HG03342 (cell line): ENCODE results near the gene NDC1.
"Not testable (repeated sequence)": the region's sequence is repeated elsewhere in the genome, so short reads cannot be mapped to it uniquely, and the experiment has no call there.

ENCODE experiments used
- ATAC-seq: cut with Tn5 transposase; IDR thresholded peaks from one replicate; pipeline ENCODE4 v1.9.1; 2021; ENCODE audit warnings: mild to moderate bottlenecking, moderate library complexity; ENCODE audit not compliant: unreplicated experiment

The NDC1 gene

GRCh38 chr1:53833393-53833792, 4.7 kb downstream of the NDC1 start:
- no peak for ATAC-seq

- no peak for ATAC-seq
Measured at GRCh38 chr1:53826367-53826766, 11.7 kb downstream of the NDC1 start.

- no peak for ATAC-seq
Measured at GRCh38 chr1:53825306-53825705, 12.8 kb downstream of the NDC1 start.

DNA sequence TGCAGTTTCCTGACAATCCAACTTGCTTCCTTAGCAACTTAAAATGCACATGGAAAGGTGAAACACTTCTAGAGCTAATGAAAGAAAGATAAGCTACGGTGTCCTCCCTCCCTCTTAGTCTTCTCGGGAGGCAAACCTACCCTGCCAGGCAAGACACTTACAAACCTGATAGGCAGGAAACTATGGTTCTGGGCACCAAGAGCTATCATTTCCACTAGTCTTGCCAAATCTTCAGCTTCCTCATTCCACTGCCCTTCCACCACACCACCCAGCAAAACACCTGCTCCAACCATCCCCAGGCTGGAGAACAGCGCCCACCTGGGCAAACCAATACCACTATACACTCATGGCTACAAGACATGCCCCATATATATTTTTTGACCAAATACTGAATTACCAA, 15.2 kb downstream of the NDC1 start:
- ATAC-seq, result no peak

GRCh38 chr1:53821380-53821779, 16.7 kb downstream of the NDC1 start:
- ATAC-seq, result no peak

DNA sequence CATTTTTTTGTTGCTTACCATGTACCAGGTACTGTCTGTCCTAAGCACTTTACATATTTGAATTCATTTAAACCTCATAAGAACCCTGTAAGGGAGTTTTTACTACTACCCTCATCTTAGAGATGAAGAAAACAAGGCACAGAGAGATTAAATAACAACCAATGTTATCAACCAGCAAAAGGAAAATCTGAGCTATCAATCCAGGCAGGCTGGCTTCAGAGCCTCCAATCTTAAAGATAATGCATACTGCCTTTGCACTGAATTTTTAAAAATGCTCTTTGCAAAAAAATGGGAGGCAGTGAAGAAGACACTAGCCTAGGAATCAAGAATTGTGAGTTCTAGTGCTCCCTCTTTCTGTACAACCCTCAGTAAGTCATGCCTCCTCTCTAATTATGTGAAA, 18.7 kb downstream of the NDC1 start:
- no peak for ATAC-seq

DNA sequence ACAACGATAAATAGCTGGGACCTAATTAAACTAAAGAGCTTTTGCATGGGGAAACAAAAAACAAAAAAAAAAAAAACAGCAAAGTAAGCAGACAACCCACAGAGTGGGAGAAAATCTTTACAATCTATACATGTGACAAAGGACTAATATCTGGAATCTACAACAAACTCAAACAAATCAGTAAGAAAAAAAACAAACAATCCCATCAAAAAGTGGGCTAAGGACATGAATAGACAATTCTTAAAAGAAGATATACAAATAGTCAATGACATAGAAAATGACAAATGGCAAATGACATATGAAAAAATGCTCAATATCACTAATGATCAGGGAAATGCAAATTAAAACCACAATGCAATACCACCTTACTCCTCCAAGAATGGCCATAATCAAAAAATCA, 21.5 kb downstream of the NDC1 start:
- not testable (repeated sequence) for ATAC-seq

DNA sequence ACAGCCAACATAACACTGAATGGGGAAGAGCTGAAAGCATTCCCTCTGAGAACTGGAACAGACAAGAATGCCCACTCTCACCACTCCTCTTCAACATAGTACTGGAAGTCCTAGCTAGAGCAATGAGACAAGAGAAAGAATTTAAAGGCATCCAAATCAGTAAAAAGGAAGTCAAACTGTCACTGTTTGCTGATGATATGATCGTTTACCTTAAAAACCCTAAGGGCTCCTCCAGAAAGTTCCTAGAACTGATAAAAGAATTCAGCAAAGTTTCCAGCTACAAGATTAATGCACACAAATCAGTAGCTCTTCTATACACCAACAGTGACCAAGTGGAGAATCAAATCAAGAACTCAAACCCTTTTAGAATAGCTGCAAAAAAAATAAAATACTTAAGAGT, 22.6 kb downstream of the NDC1 start:
- not testable (repeated sequence) for ATAC-seq

- ATAC-seq, result no peak
Measured at GRCh38 chr1:53811414-53811851, 26.7 kb downstream of the NDC1 start.

DNA sequence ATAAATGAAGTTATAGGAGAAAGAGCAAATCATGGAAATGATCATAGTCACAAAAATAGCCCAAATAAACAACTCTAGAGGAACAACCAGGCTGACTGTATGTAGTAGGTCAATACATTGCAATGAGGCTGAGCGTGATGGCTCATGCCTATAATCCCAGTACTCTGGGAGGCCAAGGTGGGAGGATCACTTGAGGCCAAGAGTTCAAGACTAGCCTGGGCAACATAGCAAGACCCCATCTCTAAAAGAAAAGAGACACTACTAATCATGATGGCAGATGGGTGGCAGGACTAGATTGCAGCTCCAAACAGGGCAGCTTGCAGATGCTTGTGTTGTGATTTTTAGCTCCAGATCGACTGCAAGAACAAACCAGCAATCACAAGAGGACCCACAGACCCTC, 27.6 kb downstream of the NDC1 start:
- ATAC-seq, result no peak

- no peak for ATAC-seq
Measured at GRCh38 chr1:53810007-53810406, 28.1 kb downstream of the NDC1 start.

DNA sequence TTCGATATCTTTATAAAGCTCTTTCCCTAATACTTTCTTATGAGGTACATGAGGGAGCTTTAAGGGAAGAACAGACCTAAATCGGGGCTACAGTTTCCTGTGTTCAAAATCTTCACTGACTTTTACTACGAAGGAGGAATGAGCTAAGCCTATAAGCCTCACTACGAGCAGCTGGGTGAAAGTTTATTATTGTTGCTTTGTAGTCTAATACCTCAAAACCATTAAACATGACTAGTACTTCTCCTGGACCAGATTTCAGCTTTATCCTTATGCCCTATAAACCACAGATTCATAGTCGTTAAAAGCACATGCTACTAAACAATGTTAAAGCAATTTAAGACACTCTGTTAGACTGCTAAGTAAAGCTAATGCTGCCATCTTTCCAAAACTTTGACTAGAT, 30.2 kb downstream of the NDC1 start:
- ATAC-seq, result no peak

DNA sequence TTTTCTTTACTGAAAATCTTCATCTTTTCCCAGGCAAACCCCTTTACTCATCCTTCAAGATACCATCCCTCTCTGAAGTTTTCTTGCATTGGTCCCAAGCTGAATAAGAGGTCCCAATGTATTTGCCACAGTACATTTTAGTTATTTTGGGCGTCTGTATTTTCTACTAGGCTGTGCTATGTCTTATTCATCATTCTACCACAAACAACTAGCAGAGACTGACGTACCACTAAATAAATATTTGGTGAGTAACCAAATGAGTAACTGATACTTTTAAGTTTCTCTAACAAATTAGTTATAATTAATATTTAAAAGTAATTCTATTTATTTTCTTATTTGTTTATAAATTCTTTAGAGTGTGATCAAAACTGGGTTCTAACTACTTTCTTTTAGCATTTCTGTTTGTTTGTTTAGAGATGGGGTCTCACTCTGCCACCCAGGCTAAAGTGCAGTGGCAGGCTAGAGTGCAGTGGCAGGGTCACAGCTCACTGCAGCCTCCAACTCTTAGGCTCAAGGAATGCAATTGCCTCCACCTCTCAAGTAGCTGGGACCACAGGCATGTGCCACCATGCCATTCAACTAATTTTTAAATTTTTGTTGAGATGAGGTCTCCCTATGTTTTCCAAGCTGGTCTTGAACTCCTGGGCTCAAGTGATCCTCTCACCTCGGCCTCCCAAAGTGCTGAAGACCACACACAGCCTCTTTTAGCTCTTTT, 33.1 kb downstream of the NDC1 start:
- ATAC-seq, result no peak

- no peak for ATAC-seq
Measured at GRCh38 chr1:53804181-53804580, 33.9 kb downstream of the NDC1 start.

GRCh38 chr1:53800621-53801020, 37.5 kb downstream of the NDC1 start:
- ATAC-seq, result no peak

- ATAC-seq, result no peak
Measured at GRCh38 chr1:53799141-53799540, 39.0 kb downstream of the NDC1 start.

DNA sequence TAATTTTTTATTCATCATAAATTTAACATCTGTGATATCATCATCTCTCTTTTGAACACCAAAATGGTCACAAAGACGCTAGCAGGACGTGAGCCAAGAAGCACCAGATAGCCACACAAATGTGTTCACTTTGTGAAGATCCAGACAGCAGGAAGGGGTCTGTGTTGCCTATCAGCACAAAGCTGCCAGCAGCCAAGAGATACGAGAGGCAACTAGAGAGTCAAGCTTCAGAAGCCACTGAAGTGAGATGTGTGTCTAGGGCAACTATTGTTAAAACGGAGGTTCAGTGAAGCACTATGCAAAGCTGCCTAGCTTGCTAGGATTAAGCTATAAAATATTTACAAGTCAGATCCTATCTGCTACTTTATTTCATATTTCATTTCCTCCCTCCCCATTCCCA, 45.3 kb downstream of the NDC1 start:
- no peak for ATAC-seq

GRCh38 chr1:53787655-53788054, 50.4 kb downstream of the NDC1 start:
- no peak for ATAC-seq

GRCh38 chr1:53783056-53783455, 55.0 kb downstream of the NDC1 start:
- ATAC-seq, result no peak

DNA sequence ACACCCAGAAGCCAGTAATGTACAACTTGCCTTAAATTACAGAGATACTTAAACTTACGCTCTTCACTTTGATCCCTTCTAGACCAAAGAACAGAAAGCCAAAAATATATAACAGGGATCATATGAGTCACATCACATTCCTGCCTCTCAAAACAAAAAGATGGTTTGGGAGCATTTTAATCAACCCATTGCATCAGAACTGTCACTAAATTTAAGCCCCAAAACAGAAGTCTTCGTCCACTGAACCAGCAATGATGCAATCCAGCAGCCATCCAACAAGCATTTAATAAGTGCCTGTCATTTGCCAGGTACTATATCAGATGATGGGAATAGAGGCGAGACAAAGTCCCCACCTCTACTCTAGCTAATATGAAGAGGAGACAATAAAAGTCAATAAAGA, 56.4 kb downstream of the NDC1 start:
- no peak for ATAC-seq

DNA sequence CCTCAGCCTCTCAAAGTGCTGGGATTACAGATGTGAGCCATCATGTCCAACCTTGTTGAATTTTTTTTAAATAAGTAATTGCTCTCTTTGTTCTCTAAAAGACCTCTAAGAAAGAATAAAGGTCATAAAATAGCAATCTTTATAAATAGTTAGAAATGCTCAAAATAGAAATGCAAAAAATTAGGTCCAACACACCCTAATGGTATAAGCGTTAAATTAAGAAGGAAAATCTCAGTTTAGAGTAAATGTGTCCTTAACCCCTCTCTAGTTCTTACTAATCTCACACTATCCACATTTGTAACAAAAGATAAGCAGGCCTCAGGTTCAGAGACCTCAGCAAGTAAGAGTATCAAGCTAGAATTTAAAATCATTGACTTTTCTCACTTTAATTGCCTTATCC, 60.8 kb downstream of the NDC1 start:
- no peak for ATAC-seq

- ATAC-seq, result no peak
Measured at GRCh38 chr1:53771648-53772047, 66.4 kb downstream of the NDC1 start.

GRCh38 chr1:53769780-53770179, 68.3 kb downstream of the NDC1 start:
- ATAC-seq, result no peak
